NCI-H1048 (cell line): Measurements from ENCODE around the gene FAXC.
"Not testable (repeated sequence)": the region's sequence is repeated elsewhere in the genome, so short reads cannot be mapped to it uniquely, and the experiment has no call there.

Experiments used
- DNase-seq: peaks from one replicate; lab custom pipeline; 2025; lab: John Stamatoyannopoulos, UW

Gene FAXC

DNA sequence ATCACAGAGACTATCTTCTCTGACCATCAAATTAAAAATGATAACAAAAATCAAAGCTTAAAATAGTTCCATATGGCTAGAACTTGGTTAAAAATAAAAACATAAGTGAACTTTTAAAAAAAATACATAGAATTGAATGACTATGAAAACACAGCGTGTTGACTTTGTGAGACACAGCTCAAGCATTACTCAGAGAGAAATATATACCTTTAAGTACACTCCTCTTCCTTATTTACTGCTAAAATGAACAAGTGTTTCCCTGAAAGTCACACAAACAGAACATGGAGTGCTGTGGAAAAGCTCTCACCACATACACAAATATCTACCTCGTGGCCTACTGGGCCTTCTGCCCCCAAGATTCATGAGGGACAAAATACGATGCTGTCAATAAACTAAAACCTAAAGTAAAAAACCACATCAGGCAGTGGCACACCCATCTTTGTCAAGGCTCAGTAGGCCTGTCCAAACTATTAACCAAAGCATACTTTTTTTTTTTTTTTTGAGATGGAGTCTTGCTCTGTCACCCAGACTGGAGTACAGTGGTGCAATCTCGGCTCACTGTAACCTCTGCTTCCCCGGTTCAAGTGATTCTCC, 7.5 kb downstream of the FAXC start:
- no peak for DNase-seq

GRCh38 chr6:99338188-99338587, 11.3 kb downstream of the FAXC start:
- DNase-seq = no peak

DNA sequence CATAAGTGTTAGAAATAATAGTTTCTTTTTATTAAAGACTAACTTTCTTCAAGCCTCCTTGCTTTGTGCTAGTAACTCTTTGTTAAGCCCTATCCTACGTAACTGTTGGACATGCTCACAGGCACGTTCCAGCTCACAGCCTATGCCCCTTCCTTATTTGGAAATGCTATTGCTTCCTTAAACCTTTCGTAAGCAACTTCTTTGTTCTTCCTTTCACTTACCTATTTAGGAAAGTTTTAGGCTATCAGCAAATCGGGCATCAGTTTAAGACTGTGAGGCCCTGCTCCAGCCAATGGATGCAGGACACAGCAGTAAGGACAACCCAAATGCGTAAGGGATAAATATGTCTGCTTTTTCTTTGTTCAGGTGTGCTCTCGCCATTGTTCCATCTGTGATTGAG, 14.2 kb downstream of the FAXC start:
- not testable (repeated sequence) for DNase-seq

DNA sequence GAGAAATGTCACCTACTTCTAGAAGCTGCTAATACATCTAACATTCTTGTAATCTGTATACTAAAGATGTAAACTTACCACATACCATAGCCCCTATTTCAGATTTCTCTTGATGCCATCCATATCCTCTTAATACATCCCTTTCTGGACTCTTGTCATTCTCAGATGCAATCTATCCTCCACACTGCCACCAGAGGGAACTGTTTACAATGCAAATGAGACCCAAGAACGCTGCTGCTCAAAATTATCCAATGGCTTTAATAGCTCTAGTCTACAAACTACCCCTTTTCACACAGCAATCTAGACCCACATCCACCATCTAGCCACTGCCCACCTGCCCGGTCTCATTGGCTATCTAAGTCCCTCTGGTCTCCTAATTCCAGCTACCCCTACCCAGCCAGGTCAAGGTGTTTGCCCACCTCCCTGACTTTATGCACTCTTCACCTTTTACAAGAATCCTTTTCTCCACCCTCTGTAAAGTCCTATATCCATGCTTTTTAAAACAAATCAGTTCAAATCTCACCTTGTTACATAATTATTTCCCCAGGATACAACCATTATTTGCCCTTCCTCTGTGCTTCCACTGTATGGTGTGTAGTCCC, 14.8 kb downstream of the FAXC start:
- DNase-seq = peak; percentile 8

DNA sequence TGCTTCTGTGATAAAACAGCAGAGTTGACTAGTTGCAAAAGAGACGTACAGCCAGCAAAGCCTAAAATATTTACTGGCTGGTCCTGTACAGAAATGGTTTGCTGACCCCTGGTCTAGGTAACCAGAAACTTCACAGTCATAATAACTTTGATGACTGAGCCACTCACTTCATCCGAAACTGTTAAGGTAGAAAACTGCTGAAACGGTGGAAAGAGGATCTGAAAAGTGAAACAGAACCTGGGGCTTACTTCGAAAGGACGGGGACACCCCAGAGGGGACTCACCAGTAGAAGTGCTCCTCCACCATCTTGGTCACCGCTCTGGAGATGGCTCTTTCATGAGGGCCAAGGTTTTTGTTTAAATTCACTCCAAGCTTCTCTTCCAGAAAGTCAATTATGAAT, 16.4 kb downstream of the FAXC start:
- no peak for DNase-seq

GRCh38 chr6:99331531-99331930, 17.9 kb downstream of the FAXC start:
- no peak for DNase-seq

DNA sequence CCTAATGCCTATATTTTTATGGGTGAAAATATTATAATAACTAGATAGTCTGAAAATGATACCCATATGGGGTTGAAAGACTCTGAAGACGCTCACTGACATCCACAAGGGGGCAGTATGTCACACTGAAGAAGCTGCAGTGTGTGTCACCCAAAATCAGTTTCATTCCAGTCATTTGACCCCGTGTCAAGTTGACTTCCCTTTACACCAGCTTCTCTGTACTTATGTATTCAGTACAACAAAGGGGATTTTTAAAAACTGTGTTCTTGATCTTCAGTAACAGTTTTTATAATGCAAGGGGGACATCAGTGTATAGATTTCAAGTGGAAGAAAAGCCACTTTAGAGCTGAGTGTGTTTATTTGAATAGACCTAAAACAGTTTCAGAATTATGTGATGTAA, 19.3 kb downstream of the FAXC start:
- peak; percentile 14 for DNase-seq

GRCh38 chr6:99324996-99325395, 24.5 kb downstream of the FAXC start:
- no peak for DNase-seq

- DNase-seq = no peak
Observed at GRCh38 chr6:99318566-99318965, 30.9 kb downstream of the FAXC start.

DNA sequence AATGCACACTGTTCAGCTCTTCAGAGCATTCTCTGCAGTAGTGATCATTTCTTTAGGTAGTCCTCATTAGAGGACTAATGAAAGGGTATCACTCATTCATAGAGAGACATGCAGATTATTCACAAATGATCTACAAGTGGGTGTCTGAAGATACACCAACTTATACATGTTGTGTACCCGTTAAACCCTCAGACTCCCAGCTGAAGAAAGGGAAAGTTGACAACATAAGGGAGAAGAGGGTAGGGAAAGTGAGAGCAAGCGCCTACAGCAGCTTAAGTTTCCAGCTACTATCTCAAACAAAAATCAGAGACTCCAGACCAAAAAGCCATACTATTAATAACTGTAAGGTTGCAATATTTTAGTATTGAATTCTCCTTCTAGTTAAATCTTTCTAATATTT, 37.1 kb downstream of the FAXC start:
- DNase-seq = no peak

- DNase-seq = no peak
Observed at GRCh38 chr6:99310553-99310952, 38.9 kb downstream of the FAXC start.

- DNase-seq = no peak
Observed at GRCh38 chr6:99309557-99309956, 39.9 kb downstream of the FAXC start.

GRCh38 chr6:99308788-99309187, 40.7 kb downstream of the FAXC start:
- DNase-seq = no peak

GRCh38 chr6:99307295-99307907, 42.1 kb downstream of the FAXC start:
- DNase-seq = no peak

- no peak for DNase-seq
Observed at GRCh38 chr6:99306341-99306740, 43.1 kb downstream of the FAXC start.

GRCh38 chr6:99305021-99305554, 44.4 kb downstream of the FAXC start:
- no peak for DNase-seq

DNA sequence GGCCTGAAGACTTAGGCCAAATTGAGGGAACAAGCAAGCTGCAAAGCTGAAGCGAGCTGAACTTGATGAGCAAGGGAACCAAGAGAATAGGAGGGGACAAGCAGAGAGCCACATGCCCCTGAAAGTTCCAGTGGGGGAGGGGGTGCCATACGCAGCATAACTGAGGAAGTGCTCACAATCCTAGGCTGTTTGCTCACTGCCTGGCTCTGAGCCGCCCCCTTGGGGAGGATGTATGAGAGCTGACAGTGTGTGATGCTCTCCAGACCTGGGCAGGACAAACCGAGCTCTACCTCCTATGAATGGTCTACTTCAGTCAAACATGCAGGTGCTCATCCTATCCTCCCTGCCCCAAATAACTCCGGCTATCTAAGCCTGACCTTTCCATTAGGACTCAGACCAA, 52.1 kb downstream of the FAXC start:
- DNase-seq = no peak

DNA sequence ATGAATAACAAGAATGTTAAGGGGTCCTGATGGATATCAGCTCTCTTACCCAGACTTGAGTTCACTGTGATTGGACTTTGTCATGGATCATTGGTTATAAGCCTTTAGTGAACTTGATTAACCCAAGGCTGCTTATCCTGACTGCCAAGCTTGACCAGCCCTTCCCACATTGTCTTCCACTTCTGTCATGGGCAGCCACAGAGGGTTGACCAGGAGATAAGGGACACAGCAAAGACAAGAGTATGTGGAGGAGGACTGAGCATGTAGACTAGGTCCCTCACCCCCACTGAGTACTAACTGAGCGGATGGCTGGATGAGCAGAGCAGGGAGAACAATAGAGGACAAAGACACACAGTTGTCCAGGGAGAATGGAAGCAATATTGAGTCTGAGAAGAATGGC, 52.5 kb downstream of the FAXC start:
- DNase-seq = no peak

DNA sequence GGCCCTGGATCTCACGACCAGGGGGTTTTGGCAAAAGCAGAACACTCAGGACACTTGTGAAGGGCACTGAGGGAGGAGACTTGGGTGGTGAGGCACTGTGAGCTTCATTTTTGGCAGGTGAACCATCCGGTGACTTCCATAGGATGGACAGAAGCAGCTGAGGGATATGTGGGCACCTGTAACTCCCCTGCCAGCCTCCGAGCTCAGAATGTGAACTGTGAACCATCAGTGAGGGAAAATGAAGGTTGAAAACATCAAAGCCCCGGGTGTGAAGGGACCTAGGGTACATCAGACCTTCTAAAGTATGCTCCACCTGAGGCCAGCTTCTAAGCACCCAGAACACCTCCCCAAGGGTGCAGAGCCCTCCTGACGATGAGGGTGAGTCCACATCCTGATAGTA, 53.2 kb downstream of the FAXC start:
- DNase-seq = no peak

GRCh38 chr6:99295276-99295675, 54.2 kb downstream of the FAXC start:
- no peak for DNase-seq

DNA sequence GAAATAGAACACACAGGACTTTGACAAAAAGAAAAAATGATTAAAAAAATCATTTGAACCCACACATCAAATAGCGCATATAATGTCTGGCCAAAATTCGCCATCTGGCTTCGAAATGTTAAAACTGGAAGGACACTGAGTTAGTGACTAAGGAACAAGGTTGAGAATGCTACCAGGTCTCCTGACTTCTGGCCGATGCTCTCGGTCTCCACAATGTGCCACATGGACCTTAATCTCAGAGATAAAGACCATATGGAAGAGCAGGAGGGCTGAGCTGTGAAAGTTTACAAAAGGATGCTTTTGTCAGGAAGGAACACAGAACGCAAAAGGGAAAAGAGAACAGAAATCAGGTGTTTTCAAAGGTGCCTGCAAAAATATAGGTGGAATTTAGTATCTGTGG, 54.7 kb downstream of the FAXC start:
- DNase-seq = no peak

GRCh38 chr6:99289701-99290100, 59.8 kb downstream of the FAXC start:
- DNase-seq = no peak

- DNase-seq = no peak
Observed at GRCh38 chr6:99288668-99289067, 60.8 kb downstream of the FAXC start.

- no peak for DNase-seq
Observed at GRCh38 chr6:99287523-99287922, 62.0 kb downstream of the FAXC start.
